Metanephros (tissue), 2 donors: ENCODE measurements around the gene ASB2. TPM values are rescaled to one million over a fixed set of nuclear protein-coding genes. Genes with fewer than 3 reads are reported as not detected.

Experiments used
- small RNA-seq: library from RNA; depleted of rRNA; stranded (forward); fragments of <200 nt; gene quantifications from one replicate; pipeline ENCODE3, GENCODE V24; 2014; ENCODE audit warnings: low replicate concordance
- total RNA-seq: library from RNA; depleted of rRNA; stranded (reverse); fragments of >200 nt; gene quantifications from one replicate; pipeline ENCODE4 v1.2.3, GENCODE V29; 2014

Gene ASB2, protein sequence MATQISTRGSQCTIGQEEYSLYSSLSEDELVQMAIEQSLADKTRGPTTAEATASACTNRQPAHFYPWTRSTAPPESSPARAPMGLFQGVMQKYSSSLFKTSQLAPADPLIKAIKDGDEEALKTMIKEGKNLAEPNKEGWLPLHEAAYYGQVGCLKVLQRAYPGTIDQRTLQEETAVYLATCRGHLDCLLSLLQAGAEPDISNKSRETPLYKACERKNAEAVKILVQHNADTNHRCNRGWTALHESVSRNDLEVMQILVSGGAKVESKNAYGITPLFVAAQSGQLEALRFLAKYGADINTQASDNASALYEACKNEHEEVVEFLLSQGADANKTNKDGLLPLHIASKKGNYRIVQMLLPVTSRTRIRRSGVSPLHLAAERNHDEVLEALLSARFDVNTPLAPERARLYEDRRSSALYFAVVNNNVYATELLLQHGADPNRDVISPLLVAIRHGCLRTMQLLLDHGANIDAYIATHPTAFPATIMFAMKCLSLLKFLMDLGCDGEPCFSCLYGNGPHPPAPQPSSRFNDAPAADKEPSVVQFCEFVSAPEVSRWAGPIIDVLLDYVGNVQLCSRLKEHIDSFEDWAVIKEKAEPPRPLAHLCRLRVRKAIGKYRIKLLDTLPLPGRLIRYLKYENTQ
- 14.4 TPM for total RNA-seq

DNA sequence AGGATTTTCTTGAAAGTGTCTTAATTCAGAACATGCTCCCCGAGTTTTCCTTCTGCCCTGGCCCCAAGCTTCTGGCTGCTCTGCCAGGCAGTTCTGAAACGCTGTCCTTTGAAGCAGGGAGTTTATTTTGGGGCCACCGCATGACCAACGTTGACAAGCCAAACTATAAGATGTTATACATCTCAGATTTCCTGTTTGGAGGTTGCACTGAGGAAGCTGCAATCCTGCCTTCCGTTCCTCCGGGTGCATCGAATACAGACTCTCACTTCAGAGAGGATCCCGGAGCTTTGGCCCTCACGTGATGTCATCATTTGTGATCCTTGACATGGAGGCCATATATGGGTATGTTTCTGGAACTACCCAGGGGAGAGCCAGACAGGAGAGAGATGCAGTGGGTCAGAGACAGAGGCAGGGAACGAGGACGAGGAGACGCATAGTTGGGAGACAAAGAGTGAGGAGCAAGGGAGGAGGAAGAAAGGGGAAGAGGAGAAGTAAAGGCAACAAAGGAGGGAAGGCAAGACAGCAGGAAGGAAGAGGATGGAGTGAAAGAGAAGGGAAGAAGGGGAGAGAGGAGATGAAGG lies at the start of gene ASB2:
Gene ASB2, minus strand, starts transcription at position 94 of the 581 bp plus-strand sequence. CDS start 12,031 bp downstream, outside the sequence.

DNA sequence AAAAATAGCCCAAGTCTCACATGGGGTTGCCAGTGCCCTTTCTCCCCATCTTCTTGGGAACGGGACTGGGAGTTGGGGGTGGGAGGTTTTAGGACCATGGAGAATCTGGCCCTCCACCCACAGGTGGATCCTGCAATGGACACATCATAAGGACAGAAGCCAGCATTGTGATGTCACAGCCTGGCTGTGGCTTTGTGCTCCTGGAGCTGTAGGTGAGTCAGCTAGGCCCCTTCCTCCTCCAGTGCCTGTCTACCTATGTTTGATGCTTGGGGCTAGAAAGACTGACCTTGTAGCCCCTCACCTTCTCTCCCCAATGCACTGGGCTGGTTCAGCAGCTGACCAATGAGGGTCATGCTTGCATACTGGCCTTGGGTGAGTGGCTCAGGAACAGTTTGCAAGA lies 20.7 kb upstream of the ASB2 start, which contains the start of gene CCDC197:
Gene CCDC197, plus strand, starts transcription at position 220 of the 400 bp plus-strand sequence. CDS start 831 bp downstream, outside the sequence.

DNA sequence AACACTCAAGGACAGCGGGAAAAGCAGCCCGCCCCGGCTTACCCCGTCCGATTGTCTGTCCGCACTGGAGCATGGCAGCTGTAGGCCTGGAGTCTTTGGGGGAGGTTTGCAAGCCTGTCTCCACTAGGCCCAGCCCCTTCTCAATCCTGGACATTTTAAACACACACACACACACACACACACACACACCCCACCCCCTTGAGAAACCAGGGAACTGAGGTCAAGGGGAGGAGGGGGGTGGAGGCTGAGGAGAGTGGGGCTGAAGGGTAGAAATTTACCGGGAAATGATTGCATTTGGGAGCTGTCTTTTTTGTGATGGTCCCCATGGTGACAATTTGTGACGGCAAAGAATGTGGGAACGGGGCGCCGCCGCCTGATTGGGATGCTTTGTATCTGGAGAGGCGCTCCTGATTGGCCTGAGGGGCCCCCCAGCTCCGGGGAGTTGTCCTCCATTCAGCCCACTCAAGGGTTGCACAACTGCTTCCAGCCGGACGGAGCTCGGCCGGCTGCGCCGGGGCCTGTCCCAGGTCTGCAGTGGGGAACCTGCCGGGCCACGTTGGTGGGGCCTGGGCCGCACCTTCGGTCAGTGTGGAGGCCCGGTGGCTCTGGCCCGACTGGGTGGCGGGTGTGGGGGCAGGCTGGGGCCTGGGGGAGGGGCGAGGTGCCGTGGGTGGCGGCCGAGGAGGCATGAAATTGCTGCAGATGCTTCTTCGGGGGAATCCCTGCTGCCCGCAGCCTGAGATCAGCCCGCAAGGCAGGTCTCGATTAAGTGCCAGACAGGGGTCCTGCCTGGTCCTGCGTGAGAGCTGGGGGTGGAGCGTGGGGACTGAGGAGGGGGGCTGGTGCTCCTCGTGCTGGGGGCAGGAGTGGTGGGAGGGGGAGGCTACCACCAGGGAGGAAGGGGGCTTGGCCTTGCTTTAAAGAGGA lies 49.2 kb downstream of the ASB2 start, which contains the start of gene FAM181A:
Gene FAM181A, plus strand, starts transcription at position 472 of the 927 bp plus-strand sequence. CDS start 942 bp downstream, outside the sequence.

Small RNA genes lying within 50 kb of the gene (small RNA-seq; reads per million reads assigned to genes)
- not detected for gene MIR4506

Other genes with a start within 250 kb of the ASB2 start
- 0.41 TPM for gene PRIMA1, start 188.1 kb downstream of the ASB2 start, total RNA-seq
- not detected for gene FAM181A, start 49.2 kb downstream of the ASB2 start, total RNA-seq
- 0.23 TPM for gene CCDC197, start 20.7 kb upstream of the ASB2 start, total RNA-seq
- 3.7 TPM for gene OTUB2, start 49.8 kb upstream of the ASB2 start, total RNA-seq
- gene DDX24, start 104.6 kb upstream of the ASB2 start, total RNA-seq, result 75.8 TPM
- gene IFI27L1, start 104.7 kb upstream of the ASB2 start, total RNA-seq, result 10.0 TPM
- 20.4 TPM for gene IFI27, start 134.2 kb upstream of the ASB2 start, total RNA-seq
- gene IFI27L2, start 153.0 kb upstream of the ASB2 start, total RNA-seq, result 14.4 TPM
- 0.06 TPM for gene PPP4R4, start 197.8 kb upstream of the ASB2 start, total RNA-seq